Mesothelial cell of epicardium (in vitro differentiated cells): ENCODE results near the gene CCL27. TPM values are rescaled to one million over a fixed set of nuclear protein-coding genes. Genes with fewer than 3 reads are reported as not detected.
A peak's percentile ranks its signal among the peaks of the same experiment; 100 is the strongest.

Source experiments
- DNase-seq, 2 experiments: peaks; one replicate each; pipeline ENCODE4 v3.0.0; 2021; ENCODE audit warnings: low spot score in 2 of 2; ENCODE audit not compliant: unreplicated experiment in 2 of 2
- H3K27ac Mint-ChIP-seq: 2 replicates; pipeline ENCODE4 v1.8.0; 2021; ENCODE audit warnings: mixed read lengths
- H3K27me3 Mint-ChIP-seq: 2 replicates; pipeline ENCODE4 v1.8.0; 2021; ENCODE audit warnings: low read depth, mixed read lengths
- H3K36me3 Mint-ChIP-seq: 2 replicates; pipeline ENCODE4 v1.8.0; 2021; ENCODE audit warnings: mixed read lengths
- H3K4me1 Mint-ChIP-seq: 2 replicates; pipeline ENCODE4 v1.8.0; 2021; ENCODE audit warnings: mixed read lengths
- H3K4me3 Mint-ChIP-seq: 2 replicates; pipeline ENCODE4 v1.8.0; 2021; ENCODE audit warnings: mild to moderate bottlenecking, moderate library complexity, mixed read lengths
- H3K9me3 Mint-ChIP-seq: 2 replicates; pipeline ENCODE4 v1.8.0; 2021; ENCODE audit warnings: mixed read lengths
- total RNA-seq: library from RNA; stranded (reverse); gene quantifications from 3 replicates; pipeline ENCODE4 v1.2.1, GENCODE V29; 2021
- TF ChIP-seq, protein P1 (sequence below): fragments of 200-600 bp; sonication (generic); IDR thresholded peaks from one replicate; pipeline ENCODE4 v1.5.0; 2021; ENCODE audit warnings: antibody characterized with exemption; ENCODE audit not compliant: unreplicated experiment

Gene CCL27
- total RNA-seq, 1 donor from 2014 or later = not detected

DNA sequence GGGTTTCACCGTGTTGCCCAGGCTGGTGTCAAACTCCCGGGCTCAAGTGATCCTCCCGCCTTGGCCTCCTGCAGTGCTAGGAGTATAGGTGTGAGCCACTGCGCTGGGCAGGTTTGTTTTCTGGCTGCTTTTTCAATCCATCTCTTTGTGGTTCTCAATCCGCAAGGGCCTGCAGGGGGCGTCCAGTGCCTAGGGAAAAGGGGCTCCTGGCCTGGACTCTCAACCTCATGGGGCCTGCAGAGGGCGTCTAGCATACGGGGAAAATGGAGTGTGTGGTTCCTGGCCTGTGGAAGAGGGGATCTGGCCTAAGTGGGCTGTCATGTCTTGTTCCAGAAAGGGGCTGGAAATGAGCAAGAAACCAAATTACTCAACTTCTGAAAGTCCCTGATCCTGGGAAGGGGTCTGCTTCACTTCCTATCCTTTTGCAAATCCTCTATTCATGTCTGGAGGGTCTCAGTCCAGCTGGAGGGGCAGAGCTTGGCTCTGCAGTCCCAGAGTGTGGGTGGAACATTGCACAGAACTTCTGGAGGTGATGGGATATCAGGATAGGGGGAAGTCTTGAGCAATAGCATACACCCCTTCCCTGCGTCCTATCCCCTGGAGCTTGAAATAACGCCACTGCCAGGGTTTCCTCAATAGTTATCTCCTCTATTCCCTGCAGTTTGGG lies 12.7 kb upstream of the CCL27 start:
- H3K27me3 Mint-ChIP-seq = no peaks in the 10 kb centered on the region
- H3K27ac Mint-ChIP-seq = no peak overlapping the region
- peaks cover 13% of the 10 kb centered on the region for H3K9me3 Mint-ChIP-seq
- no peak overlapping the region for H3K4me3 Mint-ChIP-seq
- H3K4me1 Mint-ChIP-seq = peaks cover 2% of the 10 kb centered on the region
- TF ChIP-seq, protein P1, sequence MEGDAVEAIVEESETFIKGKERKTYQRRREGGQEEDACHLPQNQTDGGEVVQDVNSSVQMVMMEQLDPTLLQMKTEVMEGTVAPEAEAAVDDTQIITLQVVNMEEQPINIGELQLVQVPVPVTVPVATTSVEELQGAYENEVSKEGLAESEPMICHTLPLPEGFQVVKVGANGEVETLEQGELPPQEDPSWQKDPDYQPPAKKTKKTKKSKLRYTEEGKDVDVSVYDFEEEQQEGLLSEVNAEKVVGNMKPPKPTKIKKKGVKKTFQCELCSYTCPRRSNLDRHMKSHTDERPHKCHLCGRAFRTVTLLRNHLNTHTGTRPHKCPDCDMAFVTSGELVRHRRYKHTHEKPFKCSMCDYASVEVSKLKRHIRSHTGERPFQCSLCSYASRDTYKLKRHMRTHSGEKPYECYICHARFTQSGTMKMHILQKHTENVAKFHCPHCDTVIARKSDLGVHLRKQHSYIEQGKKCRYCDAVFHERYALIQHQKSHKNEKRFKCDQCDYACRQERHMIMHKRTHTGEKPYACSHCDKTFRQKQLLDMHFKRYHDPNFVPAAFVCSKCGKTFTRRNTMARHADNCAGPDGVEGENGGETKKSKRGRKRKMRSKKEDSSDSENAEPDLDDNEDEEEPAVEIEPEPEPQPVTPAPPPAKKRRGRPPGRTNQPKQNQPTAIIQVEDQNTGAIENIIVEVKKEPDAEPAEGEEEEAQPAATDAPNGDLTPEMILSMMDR = peak; percentile 28
- DNase-seq = peak; percentile 35 to 66
- peaks cover 4% of the 10 kb centered on the region for H3K36me3 Mint-ChIP-seq

DNA sequence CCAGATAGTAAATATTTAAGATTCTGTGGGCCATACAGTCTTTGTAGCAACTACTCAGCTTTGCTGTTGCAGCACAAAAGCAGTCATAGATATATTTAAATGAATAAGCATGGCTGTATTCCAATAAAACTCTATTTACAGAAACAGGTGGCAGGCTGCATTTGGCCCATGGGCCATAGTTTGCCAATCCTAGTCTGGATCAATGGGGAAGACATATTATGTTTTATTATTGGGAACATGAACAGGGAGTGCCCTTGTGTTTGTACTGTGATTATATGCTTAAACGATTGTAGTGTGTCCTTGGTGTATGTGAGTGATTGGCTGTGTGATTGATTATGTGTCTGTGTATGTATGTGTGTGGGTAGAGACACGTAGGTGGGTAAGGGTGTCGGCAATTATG lies 12.0 kb upstream of the CCL27 start:
- Mint-ChIP-seq H3K4me3 (no peak overlapping the region), H3K27ac (no peak overlapping the region), H3K4me1 (peaks cover 2% of the 10 kb centered on the region), H3K9me3 (peaks cover 17% of the 10 kb centered on the region), H3K36me3 (peaks cover 9% of the 10 kb centered on the region), H3K27me3 (no peaks in the 10 kb centered on the region)
- DNase-seq = no peak
- TF ChIP-seq, protein P1 = no peak

DNA sequence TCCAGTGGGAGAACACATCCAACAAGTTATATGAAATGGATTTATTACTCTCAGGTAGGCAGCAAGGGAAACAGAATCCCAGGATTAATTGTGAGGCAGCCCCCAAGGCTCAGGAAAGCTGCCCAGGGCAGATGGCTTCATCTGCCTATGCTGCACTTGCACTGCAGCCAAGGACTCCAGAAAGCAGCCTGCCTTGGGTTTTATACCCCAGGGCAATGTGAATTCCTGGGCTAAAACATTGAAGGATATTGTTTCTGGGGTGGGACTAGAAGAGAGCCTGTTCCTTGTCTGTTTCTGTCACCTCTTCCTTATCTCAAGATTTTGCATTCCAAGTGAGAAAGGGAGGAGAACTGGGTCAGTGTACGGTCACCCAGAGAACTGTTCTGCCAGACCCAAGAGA lies 8.8 kb upstream of the CCL27 start:
- Mint-ChIP-seq H3K36me3 (peaks cover 21% of the 10 kb centered on the region), H3K27me3 (no peaks in the 10 kb centered on the region), H3K9me3 (peaks cover 24% of the 10 kb centered on the region), H3K4me1 (peaks cover 2% of the 10 kb centered on the region), H3K27ac (no peak overlapping the region), H3K4me3 (no peak overlapping the region)
- TF ChIP-seq, protein P1 = no peak
- DNase-seq = no peak

DNA sequence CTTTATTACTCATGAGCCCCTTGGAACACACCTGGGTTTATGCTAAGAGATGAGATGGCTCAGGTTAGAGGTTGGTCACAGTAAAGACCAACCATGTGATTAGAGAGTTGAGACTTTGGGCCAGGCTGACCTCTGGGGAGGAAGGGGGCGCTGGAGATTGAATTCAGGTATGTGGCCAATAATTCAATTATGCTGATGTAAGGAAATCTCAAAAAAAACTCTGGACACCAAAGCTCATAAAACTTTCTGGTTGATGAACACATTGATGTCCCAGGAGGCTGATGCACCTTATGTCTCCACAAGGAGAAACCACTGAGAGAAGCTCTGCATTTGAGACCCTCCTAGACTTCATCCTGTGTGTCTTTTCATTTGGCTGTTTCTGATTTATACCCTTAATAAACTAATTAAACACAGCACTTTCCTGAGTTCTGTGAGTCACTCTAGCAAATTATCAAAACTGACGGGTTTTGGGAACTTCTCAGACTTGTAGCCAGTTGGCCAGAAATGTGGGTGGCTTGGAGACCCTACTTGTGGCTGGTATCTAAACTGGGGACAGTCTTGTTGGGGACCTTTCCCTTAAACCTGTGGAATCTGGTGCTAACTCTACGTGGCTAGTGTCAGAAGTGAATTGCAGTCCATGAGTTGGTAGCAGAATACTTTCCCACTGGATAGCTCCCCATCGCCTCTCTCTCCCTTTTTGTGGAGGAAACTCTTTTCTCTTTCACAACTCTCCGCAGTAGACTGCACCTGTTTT lies 7.5 kb upstream of the CCL27 start:
- no peaks in the 10 kb centered on the region for H3K27me3 Mint-ChIP-seq
- H3K36me3 Mint-ChIP-seq = peaks cover 21% of the 10 kb centered on the region
- peaks cover 24% of the 10 kb centered on the region for H3K9me3 Mint-ChIP-seq
- DNase-seq = no peak
- TF ChIP-seq, protein P1 = no peak
- H3K4me1 Mint-ChIP-seq = peaks cover 4% of the 10 kb centered on the region
- H3K27ac Mint-ChIP-seq = no peak overlapping the region
- H3K4me3 Mint-ChIP-seq = no peak overlapping the region

DNA sequence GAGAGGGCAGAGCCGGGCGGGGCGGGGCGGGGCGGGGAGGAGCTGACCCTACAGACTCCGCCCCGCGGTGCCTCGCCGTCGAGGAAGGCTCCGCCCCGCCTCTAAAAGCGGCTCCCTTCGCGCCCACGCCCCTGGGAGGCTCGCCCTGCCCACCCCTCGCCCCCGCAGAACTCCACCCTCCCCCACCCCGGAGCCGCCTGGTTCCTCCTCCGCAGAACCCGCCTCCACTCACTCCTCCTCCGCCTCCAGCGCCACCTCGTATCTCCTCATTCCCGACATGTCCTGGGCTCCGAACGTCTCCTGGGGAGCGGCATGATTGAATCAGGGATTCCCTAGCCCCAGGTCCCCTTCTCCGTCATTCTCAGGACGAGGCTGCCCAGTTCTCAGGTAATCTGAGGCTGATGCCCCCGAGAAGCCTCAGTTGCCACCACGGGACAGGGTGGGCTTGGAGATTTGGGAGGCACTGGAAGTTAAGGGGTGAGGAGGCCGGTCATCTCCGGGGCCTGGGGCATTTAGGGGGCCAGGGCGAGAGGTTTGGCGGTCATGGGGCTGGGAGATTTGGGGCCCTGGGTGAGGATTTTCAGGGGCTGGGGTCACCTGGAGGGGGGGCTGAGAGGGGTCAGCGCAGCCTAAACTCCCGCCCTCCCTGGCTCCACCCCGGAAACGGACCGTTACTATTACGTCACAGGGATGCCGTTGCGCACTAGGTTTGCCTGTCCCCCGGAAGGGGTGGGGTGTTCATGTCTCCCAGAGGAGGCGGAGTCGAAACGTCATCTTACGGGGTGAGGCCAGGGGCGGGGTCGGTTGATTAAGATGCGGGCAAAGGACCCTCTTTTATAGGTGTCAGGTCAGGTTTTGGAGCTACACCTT lies 3.2 kb upstream of the CCL27 start:
- H3K36me3 Mint-ChIP-seq = peaks cover 26% of the 10 kb centered on the region
- peaks cover 11% of the 10 kb centered on the region for H3K4me1 Mint-ChIP-seq
- TF ChIP-seq, protein P1 = no peak
- H3K27ac Mint-ChIP-seq = peak overlapping the region; percentile 98
- no peaks in the 10 kb centered on the region for H3K27me3 Mint-ChIP-seq
- H3K9me3 Mint-ChIP-seq = peaks cover 14% of the 10 kb centered on the region
- peak overlapping the region; percentile 90 for H3K4me3 Mint-ChIP-seq
- DNase-seq = peak; percentile 85 to 87
